Type B pancreatic cell (in vitro differentiated cells): ENCODE measurements around the gene GFRA4. TPM values are rescaled to one million over a fixed set of nuclear protein-coding genes. Genes with fewer than 3 reads are reported as not detected.

Experiments used
- DNase-seq: peaks from one replicate; pipeline ENCODE4 v3.0.0; 2021; ENCODE audit warnings: mixed read lengths; ENCODE audit not compliant: unreplicated experiment; ENCODE audit errors: extremely low spot score
- H3K27ac Mint-ChIP-seq: 2 replicates; pipeline ENCODE4 v1.8.0; 2021; ENCODE audit warnings: mild to moderate bottlenecking, mixed read lengths
- H3K27me3 Mint-ChIP-seq: 2 replicates; pipeline ENCODE4 v1.8.0; 2021; ENCODE audit warnings: mixed read lengths
- H3K36me3 Mint-ChIP-seq: 2 replicates; pipeline ENCODE4 v1.8.0; 2021; ENCODE audit warnings: mixed read lengths
- H3K4me1 Mint-ChIP-seq: one replicate; pipeline ENCODE4 v1.8.0; 2021; ENCODE audit warnings: mixed read lengths; ENCODE audit not compliant: unreplicated experiment
- H3K4me3 Mint-ChIP-seq: 2 replicates; pipeline ENCODE4 v1.8.0; 2021; ENCODE audit warnings: mild to moderate bottlenecking, mixed read lengths
- H3K9me3 Mint-ChIP-seq: 2 replicates; pipeline ENCODE4 v1.8.0; 2021; ENCODE audit warnings: mixed read lengths
- total RNA-seq: library from RNA; stranded (reverse); gene quantifications from 2 replicates; pipeline ENCODE4 v1.2.1, GENCODE V29; 2021; ENCODE audit warnings: low replicate concordance
- TF ChIP-seq, protein P1 (sequence below): fragments of 200-600 bp; sonication (generic); conservative IDR thresholded peaks from 2 replicates; pipeline ENCODE4 v1.5.0; 2021; ENCODE audit warnings: antibody characterized with exemption, mild to moderate bottlenecking

Gene GFRA4
- total RNA-seq, 1 donor from 2014 or later = not detected

GRCh38 chr20:3696745-3697587, 33.8 kb upstream of the GFRA4 start:
- Mint-ChIP-seq H3K4me1 (no peaks in the 10 kb centered on the region), H3K27me3 (peaks cover 2% of the 10 kb centered on the region), H3K9me3 (no peaks in the 10 kb centered on the region), H3K27ac (no peak overlapping the region), H3K36me3 (no peaks in the 10 kb centered on the region), H3K4me3 (no peak overlapping the region)
- TF ChIP-seq, protein P1, sequence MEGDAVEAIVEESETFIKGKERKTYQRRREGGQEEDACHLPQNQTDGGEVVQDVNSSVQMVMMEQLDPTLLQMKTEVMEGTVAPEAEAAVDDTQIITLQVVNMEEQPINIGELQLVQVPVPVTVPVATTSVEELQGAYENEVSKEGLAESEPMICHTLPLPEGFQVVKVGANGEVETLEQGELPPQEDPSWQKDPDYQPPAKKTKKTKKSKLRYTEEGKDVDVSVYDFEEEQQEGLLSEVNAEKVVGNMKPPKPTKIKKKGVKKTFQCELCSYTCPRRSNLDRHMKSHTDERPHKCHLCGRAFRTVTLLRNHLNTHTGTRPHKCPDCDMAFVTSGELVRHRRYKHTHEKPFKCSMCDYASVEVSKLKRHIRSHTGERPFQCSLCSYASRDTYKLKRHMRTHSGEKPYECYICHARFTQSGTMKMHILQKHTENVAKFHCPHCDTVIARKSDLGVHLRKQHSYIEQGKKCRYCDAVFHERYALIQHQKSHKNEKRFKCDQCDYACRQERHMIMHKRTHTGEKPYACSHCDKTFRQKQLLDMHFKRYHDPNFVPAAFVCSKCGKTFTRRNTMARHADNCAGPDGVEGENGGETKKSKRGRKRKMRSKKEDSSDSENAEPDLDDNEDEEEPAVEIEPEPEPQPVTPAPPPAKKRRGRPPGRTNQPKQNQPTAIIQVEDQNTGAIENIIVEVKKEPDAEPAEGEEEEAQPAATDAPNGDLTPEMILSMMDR = no peak
- DNase-seq = no peak

- H3K4me3 Mint-ChIP-seq = no peak overlapping the region
- no peaks in the 10 kb centered on the region for H3K36me3 Mint-ChIP-seq
- TF ChIP-seq, protein P1 = peak; percentile 69
- H3K27ac Mint-ChIP-seq = no peak overlapping the region
- H3K9me3 Mint-ChIP-seq = no peaks in the 10 kb centered on the region
- no peak for DNase-seq
- no peaks in the 10 kb centered on the region for H3K4me1 Mint-ChIP-seq
- peaks cover 2% of the 10 kb centered on the region for H3K27me3 Mint-ChIP-seq
These were observed 33.0 kb upstream of the GFRA4 start for GRCh38 chr20:3696200-3696599.

GRCh38 chr20:3694864-3695263, 31.7 kb upstream of the GFRA4 start:
- Mint-ChIP-seq H3K4me3 (no peak overlapping the region), H3K27ac (no peak overlapping the region), H3K9me3 (no peaks in the 10 kb centered on the region), H3K27me3 (peaks cover 2% of the 10 kb centered on the region), H3K4me1 (no peaks in the 10 kb centered on the region), H3K36me3 (no peaks in the 10 kb centered on the region)
- no peak for DNase-seq
- TF ChIP-seq, protein P1 = no peak

DNA sequence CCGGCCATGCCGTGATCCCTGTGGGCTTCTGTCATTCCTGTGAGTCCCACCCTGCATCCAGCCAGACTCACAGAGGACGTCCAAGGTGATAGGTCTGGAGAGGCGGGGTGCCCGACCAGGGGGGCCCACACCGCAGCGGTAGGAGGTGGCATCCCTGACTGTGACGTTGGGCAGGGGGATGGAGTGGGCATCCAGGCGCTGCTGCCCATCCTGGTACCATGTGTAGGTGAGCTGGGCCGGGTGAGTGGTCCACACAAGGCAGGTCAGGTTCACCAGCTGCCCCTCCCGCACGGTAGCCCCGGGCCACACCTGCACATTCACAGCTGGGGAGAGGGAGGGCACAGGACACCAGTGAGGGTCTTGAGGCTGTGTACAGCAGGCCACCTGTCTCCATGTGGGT, 30.2 kb upstream of the GFRA4 start:
- no peaks in the 10 kb centered on the region for H3K27me3 Mint-ChIP-seq
- H3K9me3 Mint-ChIP-seq = no peaks in the 10 kb centered on the region
- H3K27ac Mint-ChIP-seq = no peak overlapping the region
- no peaks in the 10 kb centered on the region for H3K36me3 Mint-ChIP-seq
- no peak for DNase-seq
- H3K4me1 Mint-ChIP-seq = no peaks in the 10 kb centered on the region
- H3K4me3 Mint-ChIP-seq = no peak overlapping the region
- TF ChIP-seq, protein P1 = no peak

DNA sequence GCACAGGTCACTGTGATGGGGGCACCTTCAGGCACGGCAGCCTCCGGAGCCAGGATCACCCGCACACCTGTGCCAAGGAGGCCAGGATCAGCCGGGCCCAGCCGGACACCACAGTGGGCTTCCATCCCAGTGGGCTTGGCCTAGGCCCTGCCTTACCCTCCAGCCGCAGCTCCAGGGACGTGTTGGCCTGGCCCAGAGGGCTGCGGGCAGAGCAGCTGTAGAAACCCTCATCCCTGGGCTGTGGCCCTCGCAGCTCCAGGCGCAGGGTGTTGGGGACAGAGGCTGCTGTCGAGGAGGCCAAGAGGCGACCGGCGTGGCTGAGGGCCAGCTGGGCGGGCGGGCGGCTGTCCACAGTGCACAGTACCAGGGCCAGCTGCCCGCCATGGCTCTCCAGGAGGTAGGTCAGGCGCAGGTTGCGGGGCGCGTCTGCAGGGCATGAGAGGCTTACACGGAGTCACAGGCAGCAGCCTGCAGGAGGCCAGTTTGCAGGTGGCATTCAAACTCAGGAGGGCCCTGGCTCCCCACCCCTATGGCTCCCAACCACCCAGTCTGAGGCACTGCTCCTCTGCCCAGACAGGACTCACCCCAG, 29.6 kb upstream of the GFRA4 start:
- H3K27me3 Mint-ChIP-seq = no peaks in the 10 kb centered on the region
- TF ChIP-seq, protein P1 = no peak
- DNase-seq = no peak
- no peak overlapping the region for H3K4me3 Mint-ChIP-seq
- no peak overlapping the region for H3K27ac Mint-ChIP-seq
- no peaks in the 10 kb centered on the region for H3K4me1 Mint-ChIP-seq
- H3K9me3 Mint-ChIP-seq = no peaks in the 10 kb centered on the region
- H3K36me3 Mint-ChIP-seq = no peaks in the 10 kb centered on the region
